GM12873 (cell line): ENCODE data around the gene VPS26A.

Experiments
- CTCF ChIP-seq: IDR thresholded peaks from 2 replicates; pipeline ENCODE4 v1.5.1; 2012; ENCODE audit warnings: low read depth, mild to moderate bottlenecking, moderate library complexity, low read length, control low read depth; ENCODE audit not compliant: insufficient read depth; ENCODE audit errors: missing control alignments

The VPS26A gene

GRCh38 chr10:69104994-69105790 lies 18.8 kb upstream of the VPS26A start:
- no peak for TF ChIP-seq CTCF

- TF ChIP-seq CTCF, result no peak
These were observed 16.8 kb upstream of the VPS26A start for GRCh38 chr10:69107176-69107490.

GRCh38 chr10:69107699-69108098 lies 16.3 kb upstream of the VPS26A start:
- TF ChIP-seq CTCF, result no peak

- TF ChIP-seq CTCF, result no peak
These were observed 4.1 kb upstream of the VPS26A start for GRCh38 chr10:69119896-69120295.

- peak; percentile 61 for TF ChIP-seq CTCF
These were observed 652 bp upstream of the VPS26A start for GRCh38 chr10:69123306-69123746.

- no peak for TF ChIP-seq CTCF
These were observed 738 bp downstream of the VPS26A start for GRCh38 chr10:69124563-69125268.

- TF ChIP-seq CTCF, result no peak
These were observed 1.6 kb downstream of the VPS26A start for GRCh38 chr10:69125554-69125953.
